MM.1S (cell line): ENCODE measurements around the gene MASP2.
"Not testable (repeated sequence)": the region's sequence is repeated elsewhere in the genome, so short reads cannot be mapped to it uniquely, and the experiment has no call there.

ENCODE experiments used
- DNase-seq: peaks from one replicate; pipeline ENCODE4 v3.0.0-alpha.2; 2015
- H2AFZ ChIP-seq: fragments of 300-600 bp; sonication (generic); 2 replicates; pipeline ENCODE4 v1.6.0; 2016; ENCODE audit warnings: antibody characterized with exemption, low read length
- H3F3A ChIP-seq: fragments of 300-600 bp; sonication (generic); 2 replicates; pipeline ENCODE4 v1.6.1; 2016; ENCODE audit warnings: mild to moderate bottlenecking, antibody characterized with exemption, low read length, moderate library complexity, mixed read lengths; ENCODE audit not compliant: insufficient read depth
- H3K27ac ChIP-seq: fragments of 300-600 bp; sonication (generic); 2 replicates; pipeline ENCODE4 v1.5.1; 2016; ENCODE audit warnings: mild to moderate bottlenecking, low read length
- H3K27me3 ChIP-seq: fragments of 300-600 bp; sonication (generic); replicated peaks from 2 replicates; pipeline ENCODE4 v1.6.0; 2016; ENCODE audit warnings: low read length; ENCODE audit not compliant: insufficient read depth
- H3K36me3 ChIP-seq: fragments of 300-600 bp; sonication (generic); replicated peaks from 2 replicates; pipeline ENCODE4 v1.6.1; 2016; ENCODE audit warnings: mild to moderate bottlenecking, low read length, mixed read lengths; ENCODE audit not compliant: insufficient read depth
- H3K4me1 ChIP-seq: fragments of 300-600 bp; sonication (generic); 2 replicates; pipeline ENCODE4 v1.6.1; 2016; ENCODE audit warnings: low read length, mixed read lengths
- H3K4me2 ChIP-seq: fragments of 300-600 bp; sonication (generic); 2 replicates; pipeline ENCODE4 v1.6.0; 2016; ENCODE audit warnings: low read depth, low read length
- H3K4me3 ChIP-seq: fragments of 300-600 bp; sonication (generic); 2 replicates; pipeline ENCODE4 v1.5.1; 2016; ENCODE audit warnings: low read length, mixed read lengths
- H3K79me2 ChIP-seq: fragments of 300-600 bp; sonication (generic); 2 replicates; pipeline ENCODE4 v1.6.1; 2016; ENCODE audit warnings: mixed run types, low read length, mixed read lengths
- H3K9ac ChIP-seq: fragments of 300-600 bp; sonication (generic); 2 replicates; pipeline ENCODE4 v1.6.1; 2016; ENCODE audit warnings: low read length, mixed read lengths
- H3K9me2 ChIP-seq: fragments of 300-600 bp; sonication (generic); replicated peaks from 2 replicates; pipeline ENCODE4 v1.6.1; 2016; ENCODE audit warnings: mild to moderate bottlenecking, low read length, mixed read lengths; ENCODE audit not compliant: insufficient read depth
- H3K9me3 ChIP-seq: fragments of 300-600 bp; sonication (generic); replicated peaks from 2 replicates; pipeline ENCODE4 v1.6.1; 2016; ENCODE audit warnings: mild to moderate bottlenecking, low read length, mixed read lengths; ENCODE audit not compliant: insufficient read depth
- H4K20me1 ChIP-seq: fragments of 300-600 bp; sonication (generic); 2 replicates; pipeline ENCODE4 v1.6.1; 2016; ENCODE audit warnings: mild to moderate bottlenecking, low read length, moderate library complexity, mixed read lengths; ENCODE audit not compliant: insufficient read depth
- CTCF ChIP-seq: fragments of 300-600 bp; sonication (generic); IDR thresholded peaks from 2 replicates; pipeline ENCODE4 v1.5.1; 2016; ENCODE audit warnings: antibody characterized with exemption, low read length, mixed read lengths
- EZH2 ChIP-seq: fragments of 300-600 bp; sonication (generic); optimal IDR thresholded peaks from 2 replicates; pipeline ENCODE3; 2017; ENCODE audit warnings: low read depth, mild to moderate bottlenecking, antibody characterized with exemption, low read length, mixed read lengths
- EZH2phosphoT487 ChIP-seq: fragments of 300-600 bp; sonication (generic); IDR thresholded peaks from 2 replicates; pipeline ENCODE4 v1.6.1; 2018; ENCODE audit warnings: antibody characterized with exemption, low read length

Gene MASP2

DNA sequence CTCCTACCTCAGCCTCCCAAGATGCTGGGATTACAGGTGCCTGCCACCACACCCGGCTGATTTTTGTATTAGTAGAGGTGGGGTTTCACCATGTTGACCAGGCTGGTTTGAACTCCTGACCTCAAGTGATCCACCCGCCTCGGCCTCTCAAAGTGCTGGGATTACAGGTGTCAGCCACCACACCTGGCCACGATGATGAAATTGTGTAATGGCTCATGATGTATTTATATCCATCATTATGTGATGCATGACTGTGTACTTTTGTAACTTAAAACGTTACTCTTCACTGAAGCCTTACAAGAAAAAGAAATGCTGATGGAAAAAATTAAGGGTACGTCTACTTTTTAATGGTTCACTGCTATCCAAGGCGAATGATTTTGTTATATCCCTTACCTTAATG, 27.1 kb downstream of the MASP2 start:
- Histone ChIP-seq H3K4me2 (no peak overlapping the region), H3K27me3 (no peaks in the 10 kb centered on the region), H3K9ac (no peak overlapping the region), H3K36me3 (peaks cover 37% of the 10 kb centered on the region), H3K9me3 (no peaks in the 10 kb centered on the region), H3K4me3 (no peak overlapping the region), H3K4me1 (no peaks in the 10 kb centered on the region), H4K20me1 (peaks cover 10% of the 10 kb centered on the region; the same call in 1 of the 2 replicates), H3K27ac (no peak overlapping the region), H3F3A (no peaks in the 10 kb centered on the region), H2AFZ (no peak overlapping the region), H3K79me2 (peaks cover 41% of the 10 kb centered on the region), H3K9me2 (no peaks in the 10 kb centered on the region)
- no peak for TF ChIP-seq EZH2
- no peak for TF ChIP-seq EZH2phosphoT487
- TF ChIP-seq CTCF = no peak
- DNase-seq = no peak

DNA sequence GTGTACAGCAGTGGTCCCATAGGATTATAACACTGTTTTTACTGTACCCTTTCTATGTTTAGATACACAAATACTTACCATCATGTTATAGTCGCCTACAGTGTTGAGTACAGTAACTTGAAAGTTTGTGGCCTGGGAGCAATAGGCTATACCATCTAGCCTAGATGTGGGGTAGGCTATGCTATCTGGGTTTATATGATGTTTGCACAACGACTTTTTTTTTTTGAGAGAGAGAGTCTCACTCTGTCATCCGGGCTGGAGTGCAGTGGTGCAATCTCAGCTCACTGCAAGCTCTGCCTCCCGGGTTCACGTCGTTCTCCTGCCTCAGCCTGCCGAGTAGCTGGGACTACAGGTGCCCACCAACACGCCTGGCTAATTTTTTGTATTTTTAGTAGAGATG, 27.7 kb downstream of the MASP2 start:
- not testable (repeated sequence) for H2AFZ ChIP-seq, H3K9ac ChIP-seq, DNase-seq, H3K9me3 ChIP-seq, H3F3A ChIP-seq, H3K4me1 ChIP-seq, H3K27ac ChIP-seq, H3K27me3 ChIP-seq, H3K4me2 ChIP-seq, H3K4me3 ChIP-seq, H3K9me2 ChIP-seq
- peaks cover 47% of the 10 kb centered on the region for H3K79me2 ChIP-seq
- peaks cover 13% of the 10 kb centered on the region; the same call in 1 of the 2 replicates for H4K20me1 ChIP-seq
- H3K36me3 ChIP-seq = peaks cover 41% of the 10 kb centered on the region

GRCh38 chr1:11013160-11013531, 33.9 kb downstream of the MASP2 start:
- Histone ChIP-seq H3K4me1 (peaks cover 8% of the 10 kb centered on the region; the same call in 1 of the 2 replicates), H3K9ac (peak overlapping the region; percentile 99), H3K9me2 (no peaks in the 10 kb centered on the region), H3K27me3 (no peaks in the 10 kb centered on the region), H3K36me3 (peaks cover 22% of the 10 kb centered on the region; the same call in 1 of the 2 replicates), H3F3A (0 out of 2 replicates have a peak, but pooled peaks cover 2% of the 10 kb centered on the region), H3K4me2 (peak overlapping the region; percentile 95), H3K9me3 (no peaks in the 10 kb centered on the region), H2AFZ (no peak overlapping the region), H3K27ac (peak overlapping the region; percentile 84; the same call in 1 of the 2 replicates), H3K79me2 (peaks cover 50% of the 10 kb centered on the region), H4K20me1 (peaks cover 28% of the 10 kb centered on the region), H3K4me3 (peak overlapping the region; percentile 99)
- TF ChIP-seq EZH2 = no peak
- TF ChIP-seq EZH2phosphoT487 = no peak
- TF ChIP-seq CTCF = no peak
- peak; percentile 26 for DNase-seq
